HuH-7 (cell line): ENCODE measurements around the gene HEG1.

Source experiments
- DNase-seq: peaks from one replicate; pipeline ENCODE4 v3.0.0; 2011; ENCODE audit warnings: low spot score

HEG1 gene

DNA sequence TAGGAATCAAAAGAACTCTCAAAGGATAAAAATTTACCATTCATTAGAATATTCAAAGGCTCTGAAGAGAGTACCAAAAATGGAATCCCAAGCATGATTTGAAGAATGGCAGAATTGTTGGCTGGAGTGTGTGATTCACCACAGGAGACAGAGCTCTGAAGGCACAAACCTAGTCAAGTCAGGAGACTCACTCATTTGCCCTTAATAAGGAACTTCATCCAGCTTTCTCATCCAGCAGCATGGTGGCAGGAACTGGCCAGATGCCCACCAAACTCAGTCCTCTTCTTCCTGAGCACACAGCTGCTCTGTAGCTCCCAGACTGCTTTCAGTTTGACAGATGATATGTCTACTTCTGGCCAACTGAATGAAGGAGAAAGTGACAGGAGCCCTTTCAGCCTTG, 16.5 kb upstream of the HEG1 start:
- DNase-seq, result no peak

DNA sequence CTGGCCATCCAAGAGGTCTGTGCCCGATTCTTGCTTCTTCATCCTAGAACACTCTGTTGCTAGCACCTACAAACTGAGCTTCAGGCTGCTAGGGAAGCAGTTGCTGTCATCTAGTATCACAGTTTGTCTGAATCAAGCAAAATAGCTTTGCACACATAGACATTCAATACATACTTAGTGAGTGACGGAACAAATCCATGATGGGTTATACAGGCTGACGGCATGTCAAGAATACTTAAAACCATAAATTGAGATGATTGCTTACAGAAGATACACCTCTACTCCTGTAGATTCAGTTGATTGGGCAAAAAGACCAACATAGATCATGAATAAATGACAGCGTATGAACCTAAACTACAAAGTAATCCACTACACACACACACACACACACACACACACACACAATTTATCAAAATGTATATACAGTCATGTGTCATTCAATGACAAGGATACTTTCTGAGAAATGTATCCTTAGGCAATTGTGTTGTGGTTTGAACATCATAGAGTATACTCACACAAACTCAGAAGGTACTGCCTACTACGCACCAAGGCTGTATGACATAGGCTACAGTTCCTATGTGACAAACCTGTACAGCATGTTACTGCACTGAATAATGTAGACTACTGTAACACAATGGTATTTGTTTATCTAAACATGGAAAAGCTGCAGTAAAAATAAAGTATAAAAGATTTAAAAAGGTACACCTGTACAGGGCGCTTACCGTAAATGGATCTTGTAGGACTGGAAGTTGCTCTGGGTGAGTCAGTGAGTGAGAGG, 14.4 kb upstream of the HEG1 start:
- no peak for DNase-seq

DNA sequence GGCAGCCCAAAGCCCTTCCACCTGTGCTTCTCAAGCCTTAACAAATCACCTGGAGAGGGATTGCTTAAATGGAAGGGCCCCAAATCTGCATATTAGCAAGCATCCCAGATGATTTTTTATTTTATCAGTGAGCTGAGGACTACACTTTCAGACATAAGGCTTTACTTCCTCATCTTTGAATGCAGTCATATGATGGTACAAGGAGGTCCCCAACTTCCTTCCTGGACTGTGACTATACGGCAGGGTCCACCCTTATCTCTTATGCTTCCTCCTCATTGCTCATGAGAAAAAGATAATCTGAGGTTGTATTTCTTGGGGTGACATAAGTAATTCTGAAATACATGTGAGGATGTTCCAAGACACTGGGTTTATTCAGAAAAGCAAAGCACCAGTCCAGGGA, 13.7 kb upstream of the HEG1 start:
- DNase-seq, result no peak

DNA sequence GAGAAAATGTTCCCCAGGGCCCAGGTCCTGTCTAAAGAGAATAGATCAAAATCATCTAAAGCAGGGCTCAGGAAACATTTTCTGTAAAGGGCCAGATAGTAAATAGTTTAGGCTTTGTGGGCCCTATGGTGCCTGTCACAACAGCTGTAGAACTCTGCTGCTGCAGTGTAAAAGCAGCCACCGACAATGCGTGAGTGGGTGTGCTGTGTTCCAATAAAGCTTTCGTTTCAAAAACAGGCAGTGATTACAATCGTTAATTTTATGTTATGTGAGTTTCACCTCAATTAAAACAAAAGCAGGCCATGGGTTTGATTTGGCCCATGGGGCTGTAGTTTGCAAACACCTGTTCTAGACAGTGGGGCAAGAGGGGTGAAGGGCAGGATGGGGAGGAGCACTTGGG, 12.5 kb upstream of the HEG1 start:
- DNase-seq, result no peak

DNA sequence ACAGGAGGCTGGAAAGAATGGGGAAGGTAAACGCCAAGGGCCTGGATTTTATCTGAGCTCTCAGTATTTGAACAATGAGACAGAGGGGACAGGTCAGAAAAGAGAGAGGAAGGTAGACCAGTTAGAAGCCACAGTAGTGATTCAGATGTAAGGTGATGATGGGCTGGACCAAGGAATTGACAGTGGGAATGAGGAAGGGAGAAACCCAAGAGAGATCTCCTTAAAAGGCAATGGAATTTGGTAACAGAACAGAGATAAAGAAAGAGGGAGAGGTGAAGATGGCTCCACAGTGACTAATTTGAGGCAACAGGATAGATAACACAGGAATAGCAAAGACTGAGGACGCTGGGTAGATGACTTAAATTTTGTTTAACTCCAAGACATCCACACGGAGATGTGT, 11.4 kb upstream of the HEG1 start:
- DNase-seq, result no peak

DNA sequence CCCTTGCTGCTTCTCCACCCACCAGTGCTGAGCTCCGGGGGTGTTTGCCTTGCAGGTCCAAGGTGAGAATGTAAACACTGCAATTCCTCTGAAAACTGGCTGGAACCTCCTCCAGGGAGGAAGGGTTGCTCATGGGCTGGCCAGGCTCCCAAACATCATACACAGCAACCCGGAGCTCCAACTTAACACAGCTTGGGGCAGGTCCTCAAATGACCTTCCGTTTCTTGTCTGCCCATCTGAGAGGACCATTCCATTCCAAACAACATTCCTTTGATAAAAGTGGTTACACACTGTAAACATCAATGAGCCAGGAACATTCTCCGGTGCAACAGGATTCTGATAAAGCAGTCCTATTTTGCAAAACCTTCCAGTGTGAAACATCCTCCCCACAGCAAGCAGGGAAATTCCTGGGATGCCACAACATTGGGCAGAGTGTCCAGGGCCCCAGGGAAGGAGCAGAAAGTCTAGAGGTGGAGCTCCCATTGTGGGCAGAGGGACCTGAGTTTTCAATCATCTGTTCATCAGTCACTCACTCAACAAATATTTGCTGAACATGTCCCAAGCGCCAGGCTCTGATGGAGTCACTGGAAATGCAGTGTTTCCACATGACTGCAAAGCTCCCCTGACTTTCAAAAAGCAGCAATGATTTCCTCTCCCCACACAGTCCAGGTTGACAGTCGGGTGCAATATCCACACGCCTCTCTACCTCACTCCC, 7.3 kb upstream of the HEG1 start:
- DNase-seq, result peak; percentile 77

DNA sequence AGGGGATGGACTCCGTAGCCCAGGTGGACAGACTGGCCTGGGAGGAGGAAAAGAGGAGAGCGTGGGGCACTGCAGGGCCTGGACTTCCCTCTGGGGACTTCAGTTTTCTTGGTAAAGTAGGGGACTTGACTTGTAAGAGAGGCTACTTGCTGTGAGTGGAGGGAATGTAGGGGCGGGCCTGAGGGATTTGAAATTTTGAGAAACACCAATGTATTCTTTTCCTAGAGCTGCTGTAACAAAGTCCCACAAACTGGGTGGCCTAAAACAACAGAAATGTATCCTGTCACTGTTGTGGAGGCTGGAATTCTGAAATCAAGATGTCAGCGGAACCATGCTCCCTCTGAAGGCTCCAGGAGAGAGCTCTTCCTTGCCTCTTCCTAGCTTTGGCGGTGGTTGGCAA, 5.8 kb upstream of the HEG1 start:
- DNase-seq, result no peak

DNA sequence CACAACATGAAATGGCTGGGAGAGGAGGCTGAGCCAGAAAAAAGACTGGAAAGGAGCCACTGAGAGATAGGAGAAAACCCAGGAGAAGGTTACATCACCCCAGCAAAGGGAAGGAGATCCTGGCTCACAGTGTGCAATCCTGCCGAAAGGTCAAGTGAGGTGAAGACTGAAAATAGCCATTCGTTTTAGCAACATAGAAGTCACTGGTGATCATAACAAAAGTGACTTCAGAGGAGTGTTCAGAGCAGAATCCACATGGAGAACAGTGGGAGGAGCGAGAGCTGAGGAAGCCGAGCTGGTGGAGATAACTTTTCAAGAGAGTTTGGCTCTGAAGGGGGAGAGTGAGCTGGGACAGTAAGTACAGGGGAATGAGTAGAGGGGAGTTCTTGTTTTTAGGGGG, 5.4 kb upstream of the HEG1 start:
- DNase-seq, result no peak

DNA sequence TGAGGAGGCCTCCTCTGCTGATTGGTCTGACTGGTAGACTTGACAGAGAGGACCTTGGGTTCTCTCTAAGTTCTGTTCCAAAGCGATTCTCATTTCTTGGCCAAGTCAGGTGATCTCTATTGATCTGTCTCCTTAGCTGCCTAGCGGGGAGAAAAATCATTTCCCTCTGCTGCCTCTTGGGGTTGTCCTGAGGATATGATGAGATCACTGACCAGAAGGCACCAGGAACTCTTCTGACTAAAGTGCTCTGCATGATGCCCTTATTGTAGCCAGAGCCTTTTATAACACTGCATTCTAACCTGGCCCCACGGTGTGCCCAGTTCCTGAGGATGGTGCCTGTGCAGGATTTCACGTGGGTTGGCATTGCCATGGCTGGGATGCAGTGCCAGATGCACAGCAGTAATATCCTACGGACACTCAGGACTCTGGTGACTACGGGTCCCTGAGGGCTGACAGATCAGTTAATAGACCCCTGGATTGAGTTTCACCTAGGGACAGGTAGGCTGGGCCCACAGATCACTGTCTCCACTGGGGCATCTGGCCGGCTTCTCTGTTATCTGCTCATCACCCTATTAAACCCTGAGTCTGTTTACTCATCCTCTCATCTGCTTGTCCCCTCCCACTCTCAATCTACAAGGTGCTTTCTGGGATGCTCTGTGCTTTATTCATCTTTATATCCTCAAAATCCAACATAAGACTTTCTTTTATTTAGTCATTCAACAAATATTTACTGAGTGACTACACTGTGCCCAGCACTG, 3.9 kb upstream of the HEG1 start:
- peak; percentile 62 for DNase-seq

DNA sequence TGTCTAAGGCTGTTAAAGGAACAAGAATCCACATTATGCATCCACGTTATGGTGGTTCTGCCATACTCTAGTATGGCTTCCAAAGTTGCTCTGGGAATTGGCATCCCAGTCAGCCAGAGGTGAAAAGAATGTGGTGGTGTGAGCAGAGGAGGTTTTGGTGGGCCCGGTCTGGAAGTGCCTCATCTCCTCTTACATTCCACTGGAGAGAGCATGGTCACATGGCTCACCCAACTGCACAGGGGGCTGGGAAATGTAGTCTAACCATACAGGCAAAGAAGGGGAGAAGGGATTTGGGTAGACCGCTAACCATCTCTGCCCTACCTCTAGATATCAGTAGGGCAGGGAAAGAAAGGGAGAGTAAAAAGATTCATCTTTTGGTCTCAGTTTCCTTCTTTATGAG, 3.2 kb upstream of the HEG1 start:
- DNase-seq, result no peak

DNA sequence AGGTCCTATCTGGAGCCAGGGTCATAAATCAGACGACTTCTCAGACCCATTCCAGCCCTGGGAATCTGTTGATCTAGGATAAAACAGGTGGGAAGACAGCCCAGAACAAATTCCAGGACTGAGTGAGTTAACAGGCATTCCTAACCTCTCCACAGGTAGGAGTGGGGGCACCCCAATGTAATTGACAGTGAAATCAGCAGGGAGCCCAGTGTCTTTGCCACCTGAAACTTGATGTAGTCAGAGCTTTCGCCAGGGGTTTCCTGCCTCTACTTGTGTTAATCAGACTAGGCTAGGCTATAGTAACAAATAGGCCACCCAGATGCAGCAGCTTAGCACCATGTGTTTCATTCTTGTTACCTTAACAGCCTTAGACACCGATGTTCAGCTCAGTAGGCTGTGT, 2.7 kb upstream of the HEG1 start:
- no peak for DNase-seq

DNA sequence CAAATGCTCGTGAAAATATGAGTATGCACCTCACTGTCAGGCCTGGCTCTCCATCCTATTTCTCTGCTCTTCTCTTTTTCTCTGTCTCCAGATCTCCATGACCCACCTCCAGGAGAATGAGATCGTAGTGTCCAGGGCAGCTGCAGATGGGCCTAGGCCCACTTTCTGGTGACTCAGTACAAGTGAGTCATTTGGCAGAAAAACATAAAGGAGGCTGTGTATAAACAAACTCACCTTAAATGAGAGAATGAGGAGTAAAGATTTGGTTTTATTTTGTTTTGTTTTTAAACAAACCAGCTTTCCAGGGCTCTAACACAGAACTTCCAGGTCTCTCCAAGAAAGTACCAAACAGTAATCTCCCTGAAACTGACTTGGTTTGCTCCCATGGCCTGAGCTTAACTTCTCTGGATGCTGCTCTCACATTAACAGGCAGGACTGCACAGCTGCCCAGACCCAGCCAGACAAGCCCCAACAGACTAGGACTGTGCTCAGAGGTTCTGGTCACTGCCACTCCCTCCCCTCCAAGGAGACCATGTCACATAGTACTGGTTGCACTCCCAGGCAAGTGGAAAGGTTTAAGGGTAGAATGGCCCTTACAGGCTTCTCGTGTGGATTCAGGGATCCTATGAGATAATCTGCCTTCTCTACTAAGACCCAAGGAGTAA, 1.5 kb upstream of the HEG1 start:
- DNase-seq, result no peak

DNA sequence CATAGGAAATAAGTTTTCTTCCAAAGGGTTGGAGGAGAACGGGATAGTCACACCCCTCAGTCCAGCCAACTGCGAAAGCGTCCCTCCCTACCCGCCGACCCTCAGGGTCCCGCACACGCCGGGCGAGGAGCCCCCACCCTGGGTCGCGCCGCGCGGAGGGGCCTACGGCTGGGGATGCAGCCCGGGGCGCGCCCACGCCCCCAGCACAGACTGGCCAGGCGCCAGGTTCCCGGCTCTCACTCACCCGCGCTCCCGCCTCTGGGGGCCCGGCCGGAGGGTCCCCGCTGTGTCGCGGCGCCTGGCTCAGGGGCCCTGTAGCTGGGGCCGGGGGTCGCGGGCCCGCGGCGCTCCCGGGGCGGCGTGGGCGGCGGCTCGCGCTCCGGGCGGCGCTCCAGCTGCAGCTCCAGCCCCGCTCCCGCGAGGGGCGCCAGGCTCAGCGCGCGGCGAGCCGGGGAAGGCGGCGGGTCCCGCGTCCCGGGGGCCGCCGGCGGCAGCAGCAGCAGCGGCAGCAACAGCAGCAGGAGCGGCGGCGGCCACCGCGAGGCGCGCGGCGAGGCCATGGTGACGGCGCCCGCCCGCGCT, 375 bp downstream of the HEG1 start:
- no peak for DNase-seq

DNA sequence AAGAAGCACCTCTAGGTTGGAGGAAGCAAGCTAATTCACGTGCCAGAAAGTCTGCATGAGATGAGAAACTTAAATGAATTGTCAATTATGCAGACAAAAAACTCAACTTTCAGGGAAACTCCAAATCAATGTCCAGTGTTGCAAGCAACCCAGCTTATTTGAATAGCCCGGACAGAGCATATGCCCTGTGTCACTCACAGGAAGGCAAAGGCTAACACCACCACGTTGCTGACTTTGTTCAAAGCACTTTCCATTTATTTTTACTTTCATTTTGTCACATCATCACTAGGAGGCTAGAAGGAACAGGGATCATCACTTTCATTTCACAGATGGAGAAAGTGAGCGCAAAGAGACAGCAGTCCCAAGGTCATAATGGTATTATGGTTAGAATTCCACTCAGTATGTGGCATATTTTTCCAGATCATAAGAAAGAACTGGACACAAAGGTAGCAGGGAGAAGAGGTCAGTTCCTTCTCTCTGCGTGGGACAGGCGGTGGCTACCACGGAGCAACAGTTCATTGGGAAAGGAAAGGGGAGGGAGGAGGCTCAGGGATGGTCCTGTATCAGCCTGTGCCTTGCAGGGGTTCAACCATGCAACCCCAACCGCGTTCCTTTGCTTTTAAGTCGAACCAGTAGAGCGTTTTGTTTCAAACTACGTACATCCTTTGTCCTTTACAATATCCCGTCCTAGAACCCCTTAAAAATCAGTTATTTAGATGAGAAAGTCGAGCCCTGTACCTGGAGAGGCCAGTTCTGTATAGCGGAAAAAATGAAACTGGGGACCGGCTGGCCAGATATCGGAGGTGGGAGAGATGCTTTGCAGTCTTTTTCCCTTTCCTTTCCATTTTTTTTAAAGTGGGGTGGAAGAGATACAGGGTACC, 1.1 kb downstream of the HEG1 start:
- peak; percentile 90 for DNase-seq

DNA sequence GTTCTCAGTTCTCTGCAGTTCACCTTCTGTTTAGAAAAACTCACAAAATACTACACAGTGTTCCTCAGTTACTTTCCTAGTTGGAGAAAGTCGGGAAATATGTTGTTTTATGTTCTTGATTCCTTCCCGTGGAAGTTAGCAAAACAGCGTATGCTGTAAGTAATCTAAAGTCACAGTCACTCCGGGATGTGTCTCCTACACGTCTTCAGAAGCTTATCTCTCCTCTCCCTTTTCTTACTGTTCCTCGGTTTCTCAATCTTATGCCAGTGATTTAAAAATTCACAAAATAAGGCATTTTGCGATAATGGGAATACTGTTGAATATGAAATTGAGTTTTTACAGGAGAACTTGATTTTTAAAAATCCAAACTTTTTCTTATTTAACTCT, 1.7 kb downstream of the HEG1 start:
- no peak for DNase-seq

DNA sequence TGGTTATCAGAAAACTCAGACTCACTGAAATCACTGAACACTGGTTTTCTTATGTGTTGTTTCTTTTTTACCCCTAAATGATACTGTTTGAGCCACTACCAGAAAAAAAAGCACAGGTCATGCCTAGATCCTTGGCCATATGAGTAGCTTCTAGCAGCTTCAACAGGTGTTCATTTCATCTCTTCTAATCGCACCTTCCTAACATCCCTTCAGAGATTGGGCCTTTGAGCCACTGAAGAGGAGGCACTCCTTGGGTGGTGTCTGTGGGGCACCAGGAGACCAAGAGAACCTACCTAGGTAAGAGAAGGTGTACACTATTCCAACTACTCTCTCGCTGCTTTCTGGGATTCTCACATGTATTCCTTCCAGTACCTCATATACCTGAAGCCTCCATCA, 2.5 kb downstream of the HEG1 start:
- no peak for DNase-seq

DNA sequence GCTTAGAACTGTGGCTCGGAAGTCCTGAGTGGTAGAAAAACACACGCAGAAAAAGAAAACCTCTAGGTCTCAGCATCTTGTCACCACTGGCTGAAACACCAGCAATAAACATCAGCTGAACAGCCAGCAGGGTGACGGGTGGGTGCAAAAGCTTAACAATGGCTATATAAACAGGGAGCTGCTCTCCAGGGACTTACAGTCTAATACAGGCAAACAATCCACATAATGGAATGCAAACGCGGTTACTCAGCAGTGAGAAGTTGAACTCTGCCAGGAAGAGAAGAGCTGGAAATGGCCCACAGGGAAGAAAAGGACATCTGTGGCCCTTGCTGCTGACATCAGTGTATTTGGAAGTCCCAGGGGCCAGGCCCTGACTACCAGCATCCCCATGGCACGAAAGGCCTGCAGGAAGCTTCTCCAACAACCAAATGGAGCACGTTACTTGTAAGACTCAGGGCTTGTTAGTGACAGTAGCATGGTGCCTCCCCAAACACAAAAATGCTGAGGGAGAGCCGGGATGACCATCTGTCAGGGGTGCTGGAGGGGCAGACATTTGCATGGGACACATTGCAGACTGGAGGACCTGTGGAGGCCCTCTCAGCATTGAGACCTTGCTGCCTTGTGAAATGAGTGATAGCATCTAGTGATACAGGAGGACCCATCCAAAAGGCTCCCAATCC, 3.0 kb downstream of the HEG1 start:
- peak; percentile 71 for DNase-seq

DNA sequence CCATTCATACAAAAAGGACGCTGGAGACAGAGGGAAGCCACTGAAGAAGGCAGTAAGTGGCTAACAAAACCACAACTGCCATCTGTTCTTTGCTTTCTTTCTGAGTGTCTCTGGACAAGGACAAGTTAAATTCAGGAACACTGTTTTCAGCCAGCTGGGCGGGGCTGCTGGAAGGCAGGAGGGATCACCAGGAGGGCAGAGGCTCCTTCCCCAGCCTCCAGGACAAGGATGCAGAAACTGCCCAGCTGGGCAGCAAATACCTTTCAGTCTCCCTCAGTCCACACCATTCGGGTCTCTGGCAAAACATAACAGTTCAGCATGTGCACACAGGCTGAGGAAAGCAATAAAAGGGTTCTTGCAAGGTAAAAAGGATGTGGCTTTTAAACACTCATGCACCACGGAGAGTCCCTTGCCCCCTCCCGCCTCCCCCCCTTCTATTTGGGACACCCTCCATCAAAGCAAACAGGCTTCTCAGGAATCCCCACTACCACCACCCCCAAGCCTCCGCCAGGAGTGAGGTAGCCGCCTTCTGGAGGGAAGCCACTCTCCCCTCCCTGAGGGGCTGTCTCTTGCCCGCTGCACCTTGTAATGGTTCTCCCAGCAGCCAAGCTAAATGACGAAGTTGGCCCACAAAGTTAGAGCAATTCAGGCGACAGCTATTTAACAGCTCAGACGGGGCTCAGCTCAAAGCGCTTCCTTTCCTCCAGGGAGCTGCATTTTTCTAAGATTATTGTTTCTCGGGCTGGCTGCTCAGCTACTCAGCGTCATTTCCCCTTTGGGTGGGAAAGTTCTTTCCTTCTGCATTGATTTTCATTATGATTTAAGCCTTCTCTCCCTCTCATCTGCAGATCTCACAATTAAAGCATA, 3.8 kb downstream of the HEG1 start:
- no peak for DNase-seq

DNA sequence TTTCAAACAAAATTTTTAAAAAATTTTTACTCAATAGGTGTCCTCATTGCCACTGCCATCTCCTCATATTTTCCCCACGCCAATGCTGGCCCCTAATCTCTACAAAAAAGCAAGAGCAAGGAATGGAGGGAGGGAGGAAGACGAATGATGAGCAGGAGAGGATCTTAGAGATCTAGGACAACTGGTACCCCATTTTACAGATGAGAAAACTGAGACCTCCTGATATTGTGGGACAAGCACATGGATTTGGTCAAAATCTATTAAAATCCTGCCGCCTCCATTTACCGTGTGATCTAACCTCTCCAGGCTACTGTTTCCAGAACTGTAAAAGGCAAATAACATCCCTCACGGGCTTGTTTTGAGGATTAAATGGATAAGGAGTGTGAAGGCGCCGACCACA, 4.6 kb downstream of the HEG1 start:
- no peak for DNase-seq
